Mesendoderm (in vitro differentiated cells): Measurements from ENCODE around the gene PITPNM3.

Source experiments
- DNase-seq: peaks from one replicate; pipeline ENCODE4 v3.0.0; 2013
- H2AK5ac ChIP-seq: 2 replicates; pipeline ENCODE4 v1.6.1; 2013; ENCODE audit warnings: low read length, inconsistent platforms
- H2BK120ac ChIP-seq: 2 replicates; pipeline ENCODE4 v1.6.1; 2013; ENCODE audit warnings: low read depth, mild to moderate bottlenecking, low read length, moderate library complexity, mixed read lengths
- H2BK15ac ChIP-seq: replicated peaks from 2 replicates; pipeline ENCODE4 v1.6.1; 2013; ENCODE audit warnings: low read depth, mild to moderate bottlenecking, moderate library complexity
- H2BK5ac ChIP-seq: 2 replicates; pipeline ENCODE4 v1.6.1; 2013; ENCODE audit warnings: low read length, inconsistent platforms
- H3K18ac ChIP-seq: 2 replicates; pipeline ENCODE4 v1.6.1; 2013; ENCODE audit warnings: mild to moderate bottlenecking, low read length, mixed read lengths
- H3K23ac ChIP-seq: one replicate; pipeline ENCODE4 v1.6.1; 2013; ENCODE audit warnings: low read length
- H3K27ac ChIP-seq: 2 replicates; pipeline ENCODE4 v1.5.1; 2013; ENCODE audit warnings: low read depth, mild to moderate bottlenecking, inconsistent platforms, low read length, moderate library complexity
- H3K27me3 ChIP-seq: 2 replicates; pipeline ENCODE4 v1.6.1; 2013; ENCODE audit warnings: low read length, control low read depth, mild to moderate bottlenecking, inconsistent platforms; ENCODE audit not compliant: insufficient read depth, poor library complexity
- H3K36me3 ChIP-seq: 2 replicates; pipeline ENCODE4 v1.6.1; 2013; ENCODE audit warnings: low read length, inconsistent platforms; ENCODE audit not compliant: control insufficient read depth, insufficient read depth
- H3K4ac ChIP-seq: one replicate; pipeline ENCODE4 v1.6.1; 2013; ENCODE audit warnings: low read depth, mild to moderate bottlenecking, low read length, moderate library complexity
- H3K4me1 ChIP-seq: 2 replicates; pipeline ENCODE4 v1.6.1; 2013; ENCODE audit warnings: low read depth, low read length, inconsistent platforms; ENCODE audit not compliant: control insufficient read depth
- H3K4me2 ChIP-seq: 2 replicates; pipeline ENCODE4 v1.6.1; 2013; ENCODE audit warnings: low read length
- H3K4me3 ChIP-seq: 2 replicates; pipeline ENCODE4 v1.5.1; 2013; ENCODE audit warnings: mild to moderate bottlenecking, low read length
- H3K56ac ChIP-seq: one replicate; pipeline ENCODE4 v1.6.1; 2013; ENCODE audit warnings: low read length
- H3K79me1 ChIP-seq: 2 replicates; pipeline ENCODE4 v1.6.1; 2013; ENCODE audit warnings: low read length, inconsistent platforms
- H3K79me2 ChIP-seq: 2 replicates; pipeline ENCODE4 v1.6.1; 2013; ENCODE audit warnings: mild to moderate bottlenecking, low read length; ENCODE audit not compliant: control insufficient read depth, insufficient read depth
- H3K9ac ChIP-seq: 2 replicates; pipeline ENCODE4 v1.6.1; 2013; ENCODE audit warnings: low read length, inconsistent platforms
- H4K5ac ChIP-seq: one replicate; pipeline ENCODE4 v1.6.1; 2013; ENCODE audit warnings: low read length
- H4K8ac ChIP-seq: one replicate; pipeline ENCODE4 v1.6.1; 2013; ENCODE audit warnings: low read depth, mild to moderate bottlenecking, control low read depth, low read length, moderate library complexity
- WGBS: extraction: QIAGEN DNeasy Blood & Tissue Kit; methylation state at CpG from one replicate; pipeline ENCODE4 v1.1.7; 2013; ENCODE audit warnings: low lambda C conversion rate, missing lambda C conversion rate; ENCODE audit not compliant: insufficient coverage; ENCODE audit errors: extremely low coverage; 5-methylcytosine and 5-hydroxymethylcytosine counted together

The PITPNM3 gene

GRCh38 chr17:6554871-6555330, 1.5 kb downstream of the PITPNM3 start:
- H3K9ac ChIP-seq: no peak overlapping the region
- no peak overlapping the region for H3K4me3 ChIP-seq
- no peaks in the 10 kb centered on the region for H3K79me2 ChIP-seq
- H3K56ac ChIP-seq: peak overlapping the region; percentile 44
- no peaks in the 10 kb centered on the region for H3K79me1 ChIP-seq
- H4K5ac ChIP-seq: no peak overlapping the region
- DNase-seq: peak; percentile 53
- no peaks in the 10 kb centered on the region for H3K36me3 ChIP-seq
- H2AK5ac ChIP-seq: no peak overlapping the region
- no peak overlapping the region for H3K27ac ChIP-seq
- peaks cover 13% of the 10 kb centered on the region for H3K27me3 ChIP-seq
- WGBS: no CpG with 5 or more reads among the region's 12 CpGs
- no peak overlapping the region for H2BK5ac ChIP-seq
- no peak overlapping the region for H2BK120ac ChIP-seq
- H3K4me2 ChIP-seq: peak overlapping the region; percentile 64
- no peak overlapping the region for H3K23ac ChIP-seq
- no peaks in the 10 kb centered on the region for H3K4me1 ChIP-seq
- no peak overlapping the region for H3K4ac ChIP-seq
- no peak overlapping the region for H4K8ac ChIP-seq
- no peak overlapping the region for H2BK15ac ChIP-seq
- H3K18ac ChIP-seq: no peak overlapping the region

- Histone ChIP-seq H2AK5ac (no peak overlapping the region), H4K5ac (no peak overlapping the region), H2BK120ac (no peak overlapping the region), H3K18ac (no peak overlapping the region), H3K36me3 (no peaks in the 10 kb centered on the region), H3K4me3 (no peak overlapping the region), H3K23ac (no peak overlapping the region), H3K4me1 (no peaks in the 10 kb centered on the region), H3K27ac (no peak overlapping the region), H3K4ac (no peak overlapping the region), H3K9ac (no peak overlapping the region), H3K27me3 (peaks cover 13% of the 10 kb centered on the region), H3K79me2 (no peaks in the 10 kb centered on the region), H2BK5ac (no peak overlapping the region), H3K4me2 (no peak overlapping the region), H3K56ac (no peak overlapping the region), H3K79me1 (no peaks in the 10 kb centered on the region), H2BK15ac (no peak overlapping the region), H4K8ac (no peak overlapping the region)
- DNase-seq: no peak
- no CpG with 5 or more reads among the region's 4 CpGs for WGBS
Observed at GRCh38 chr17:6554342-6554741, 2.0 kb downstream of the PITPNM3 start.

- Histone ChIP-seq H4K5ac (no peak overlapping the region), H3K4me2 (no peak overlapping the region), H3K4me1 (no peaks in the 10 kb centered on the region), H3K23ac (no peak overlapping the region), H3K27me3 (peaks cover 6% of the 10 kb centered on the region), H3K4ac (no peak overlapping the region), H2BK15ac (no peak overlapping the region), H3K4me3 (no peak overlapping the region), H3K9ac (no peak overlapping the region), H3K18ac (no peak overlapping the region), H3K56ac (peak overlapping the region; percentile 17), H3K27ac (no peak overlapping the region), H3K36me3 (no peaks in the 10 kb centered on the region), H4K8ac (no peak overlapping the region), H3K79me2 (no peaks in the 10 kb centered on the region), H2AK5ac (no peak overlapping the region), H2BK120ac (no peak overlapping the region), H2BK5ac (no peak overlapping the region), H3K79me1 (no peaks in the 10 kb centered on the region)
- WGBS: no CpG with 5 or more reads among the region's 11 CpGs
- no peak for DNase-seq
Observed at GRCh38 chr17:6551869-6552531, 4.4 kb downstream of the PITPNM3 start.

- H2AK5ac ChIP-seq: no peak overlapping the region
- H3K4ac ChIP-seq: no peak overlapping the region
- no peak overlapping the region for H3K9ac ChIP-seq
- H2BK120ac ChIP-seq: no peak overlapping the region
- peaks cover 2% of the 10 kb centered on the region for H3K27me3 ChIP-seq
- H3K18ac ChIP-seq: no peak overlapping the region
- no peak overlapping the region for H3K4me3 ChIP-seq
- H3K23ac ChIP-seq: no peak overlapping the region
- H3K4me1 ChIP-seq: no peaks in the 10 kb centered on the region
- WGBS: no CpG with 5 or more reads among the region's 5 CpGs
- no peak overlapping the region for H3K56ac ChIP-seq
- H3K27ac ChIP-seq: no peak overlapping the region
- H3K36me3 ChIP-seq: no peaks in the 10 kb centered on the region
- DNase-seq: no peak
- H3K4me2 ChIP-seq: no peak overlapping the region
- H4K5ac ChIP-seq: no peak overlapping the region
- no peaks in the 10 kb centered on the region for H3K79me2 ChIP-seq
- H2BK5ac ChIP-seq: no peak overlapping the region
- no peak overlapping the region for H2BK15ac ChIP-seq
- H3K79me1 ChIP-seq: no peaks in the 10 kb centered on the region
- no peak overlapping the region for H4K8ac ChIP-seq
Observed at GRCh38 chr17:6551356-6551755, 5.0 kb downstream of the PITPNM3 start.

- no peaks in the 10 kb centered on the region for H3K36me3 ChIP-seq
- H3K27ac ChIP-seq: no peak overlapping the region
- no CpG with 5 or more reads among the region's 9 CpGs for WGBS
Observed at GRCh38 chr17:6549384-6550036, 6.8 kb downstream of the PITPNM3 start.

More at GRCh38 chr17:6549384-6550036, 6.8 kb downstream of the PITPNM3 start:
- no peak overlapping the region for H3K56ac ChIP-seq
- H3K18ac ChIP-seq: no peak overlapping the region
- H2BK120ac ChIP-seq: no peak overlapping the region
- H4K8ac ChIP-seq: no peak overlapping the region
- no peaks in the 10 kb centered on the region for H3K4me1 ChIP-seq
- no peak overlapping the region for H2BK15ac ChIP-seq
- no peak overlapping the region for H3K9ac ChIP-seq
- no peaks in the 10 kb centered on the region for H3K27me3 ChIP-seq
- no peak overlapping the region for H2AK5ac ChIP-seq
- H3K4me3 ChIP-seq: no peak overlapping the region
- no peak overlapping the region for H3K4ac ChIP-seq
- no peak overlapping the region for H3K23ac ChIP-seq
- no peak for DNase-seq
- H3K79me1 ChIP-seq: no peaks in the 10 kb centered on the region
- no peaks in the 10 kb centered on the region for H3K79me2 ChIP-seq
- no peak overlapping the region for H3K4me2 ChIP-seq
- no peak overlapping the region for H4K5ac ChIP-seq
- no peak overlapping the region for H2BK5ac ChIP-seq
